GM21576 (cell line): ENCODE results near the gene TBX2.
"Not testable (repeated sequence)": the region's sequence is repeated elsewhere in the genome, so short reads cannot be mapped to it uniquely, and the experiment has no call there.

Source experiments
- ATAC-seq: cut with Tn5 transposase; IDR thresholded peaks from one replicate; pipeline ENCODE4 v1.9.1; 2021; ENCODE audit warnings: mild to moderate bottlenecking, moderate library complexity; ENCODE audit not compliant: unreplicated experiment

The TBX2 gene

GRCh38 chr17:61399131-61400065, at the start of gene TBX2:
TSS of gene TBX2 (plus strand) at chr17:61399843. CDS start at chr17:61400177, 334 bp downstream.
- ATAC-seq = no peak

GRCh38 chr17:61351745-61352407, 47.8 kb upstream of the TBX2 start:
- no peak for ATAC-seq

- ATAC-seq = no peak
Measured at GRCh38 chr17:61352408-61352770, 47.3 kb upstream of the TBX2 start.

GRCh38 chr17:61352781-61353491, 46.7 kb upstream of the TBX2 start:
- ATAC-seq = no peak

GRCh38 chr17:61353615-61354014, 46.0 kb upstream of the TBX2 start:
- no peak for ATAC-seq

GRCh38 chr17:61354895-61355874, 44.5 kb upstream of the TBX2 start:
- ATAC-seq = no peak

- not testable (repeated sequence) for ATAC-seq
Measured at GRCh38 chr17:61357061-61357460, 42.6 kb upstream of the TBX2 start.

GRCh38 chr17:61359513-61359912, 40.1 kb upstream of the TBX2 start:
- ATAC-seq = not testable (repeated sequence)

GRCh38 chr17:61360318-61360943, 39.2 kb upstream of the TBX2 start:
- no peak for ATAC-seq

- ATAC-seq = no peak
Measured at GRCh38 chr17:61361084-61361483, 38.6 kb upstream of the TBX2 start.

GRCh38 chr17:61362396-61362795, 37.2 kb upstream of the TBX2 start:
- ATAC-seq = no peak

GRCh38 chr17:61362852-61363600, 36.6 kb upstream of the TBX2 start:
- no peak for ATAC-seq

- ATAC-seq = no peak
Measured at GRCh38 chr17:61363601-61364462, 35.8 kb upstream of the TBX2 start.

- no peak for ATAC-seq
Measured at GRCh38 chr17:61364463-61364846, 35.2 kb upstream of the TBX2 start.

GRCh38 chr17:61366076-61366714, 33.4 kb upstream of the TBX2 start:
- ATAC-seq = no peak

GRCh38 chr17:61366715-61367413, 32.8 kb upstream of the TBX2 start:
- ATAC-seq = no peak
